Brain microvascular endothelial cell (primary cell): ENCODE measurements around the gene MAMSTR.
"Not testable (repeated sequence)": the region's sequence is repeated elsewhere in the genome, so short reads cannot be mapped to it uniquely, and the experiment has no call there.

Source experiments
- DNase-seq: peaks from one replicate; pipeline ENCODE4 v3.0.0-alpha.2; 2020
- H3K27ac ChIP-seq: fragments of 250-450 bp; sonication (Bioruptor Pico); 2 replicates; pipeline ENCODE4 v1.5.1; 2020; ENCODE audit warnings: mild to moderate bottlenecking, moderate library complexity
- H3K27me3 ChIP-seq: fragments of 250-450 bp; sonication (Bioruptor Pico); replicated peaks from 2 replicates; pipeline ENCODE4 v1.5.1; 2020; ENCODE audit warnings: mild to moderate bottlenecking
- H3K36me3 ChIP-seq: fragments of 250-450 bp; sonication (Bioruptor Pico); replicated peaks from 2 replicates; pipeline ENCODE4 v1.5.1; 2020; ENCODE audit warnings: mild to moderate bottlenecking
- H3K4me3 ChIP-seq: 2 replicates; pipeline ENCODE4 v1.5.1; 2011; ENCODE audit warnings: low read depth, mild to moderate bottlenecking, control low read depth, low read length, moderate library complexity
- in situ Hi-C: cut with HindIII; loops from 2 replicates; pipeline ENCODE4 v1.10.0; 2017; ENCODE audit warnings: low sequenced_read_pairs, low pct_ligation_motif_present
- TF ChIP-seq, protein P1 (sequence below): IDR thresholded peaks from 2 replicates; pipeline ENCODE4 v1.5.1; 2011; ENCODE audit warnings: low read depth, mild to moderate bottlenecking, moderate library complexity, low read length, control low read depth, inconsistent platforms; ENCODE audit errors: missing control alignments

The MAMSTR gene, protein sequence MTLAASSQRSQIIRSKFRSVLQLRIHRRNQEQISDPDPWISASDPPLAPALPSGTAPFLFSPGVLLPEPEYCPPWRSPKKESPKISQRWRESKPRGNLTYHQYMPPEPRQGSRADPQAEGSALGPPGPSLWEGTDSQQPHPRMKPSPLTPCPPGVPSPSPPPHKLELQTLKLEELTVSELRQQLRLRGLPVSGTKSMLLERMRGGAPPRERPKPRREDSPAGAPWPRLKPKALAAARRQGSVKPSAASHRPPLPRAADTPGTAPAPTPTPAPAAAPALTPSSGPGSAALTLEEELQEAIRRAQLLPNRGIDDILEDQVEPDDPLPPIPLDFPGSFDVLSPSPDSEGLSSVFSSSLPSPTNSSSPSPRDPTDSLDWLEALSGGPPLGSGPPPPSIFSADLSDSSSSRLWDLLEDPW

DNA sequence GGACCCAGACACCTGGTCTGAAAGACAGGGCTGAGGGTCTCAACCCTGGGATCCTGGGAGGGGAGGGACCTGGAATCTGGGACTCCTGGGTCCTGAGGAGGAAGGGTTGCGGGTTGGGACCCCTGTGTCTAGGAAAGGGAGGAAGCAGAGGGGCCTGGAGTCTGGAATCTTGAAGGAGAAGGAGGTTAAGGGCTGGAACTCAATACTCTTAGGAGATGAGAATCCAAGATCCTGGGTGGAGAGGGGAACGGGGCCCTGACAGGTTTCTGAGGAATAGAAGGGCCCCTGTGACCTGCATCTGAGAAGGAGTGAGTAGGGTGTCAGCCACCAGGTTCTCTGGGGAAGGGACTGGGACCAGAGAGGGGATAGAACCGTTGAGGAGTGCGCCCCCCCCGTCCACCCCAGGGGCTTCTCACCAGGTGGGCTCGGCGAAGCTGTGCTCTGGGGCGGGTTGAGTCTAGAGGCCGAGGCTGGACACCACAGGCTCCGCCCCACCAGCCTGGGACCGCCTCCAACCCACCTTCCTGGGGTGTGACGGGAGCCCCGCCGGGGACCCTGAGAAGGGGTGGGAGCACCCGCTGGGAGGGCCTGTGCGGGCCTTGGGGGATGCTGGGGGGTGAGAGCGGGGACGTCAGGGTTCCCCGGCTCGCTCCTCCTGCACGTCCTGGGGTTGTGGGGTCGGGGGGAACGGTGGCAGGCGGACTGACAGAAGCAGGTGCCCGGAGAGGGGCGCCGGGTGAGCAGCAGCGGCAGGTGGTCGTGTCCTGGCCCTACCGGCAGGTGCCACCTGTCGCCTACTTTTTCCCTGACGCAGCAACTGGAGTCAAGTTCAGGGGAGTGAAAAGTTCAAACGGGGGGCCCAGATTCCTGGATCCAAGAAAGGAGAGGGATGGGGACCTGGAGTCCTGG is at the start of gene MAMSTR:
TSS of gene MAMSTR (minus strand) at position 463 of the 909 bp plus-strand sequence. CDS start 694 bp downstream, outside the sequence.
- Histone ChIP-seq H3K27me3 (no peaks in the 10 kb centered on the region), H3K36me3 (no peaks in the 10 kb centered on the region), H3K4me3 (peak within 1 kb of the TSS; percentile 71), H3K27ac (no peak within 1 kb of the TSS)
- TF ChIP-seq, protein P1, sequence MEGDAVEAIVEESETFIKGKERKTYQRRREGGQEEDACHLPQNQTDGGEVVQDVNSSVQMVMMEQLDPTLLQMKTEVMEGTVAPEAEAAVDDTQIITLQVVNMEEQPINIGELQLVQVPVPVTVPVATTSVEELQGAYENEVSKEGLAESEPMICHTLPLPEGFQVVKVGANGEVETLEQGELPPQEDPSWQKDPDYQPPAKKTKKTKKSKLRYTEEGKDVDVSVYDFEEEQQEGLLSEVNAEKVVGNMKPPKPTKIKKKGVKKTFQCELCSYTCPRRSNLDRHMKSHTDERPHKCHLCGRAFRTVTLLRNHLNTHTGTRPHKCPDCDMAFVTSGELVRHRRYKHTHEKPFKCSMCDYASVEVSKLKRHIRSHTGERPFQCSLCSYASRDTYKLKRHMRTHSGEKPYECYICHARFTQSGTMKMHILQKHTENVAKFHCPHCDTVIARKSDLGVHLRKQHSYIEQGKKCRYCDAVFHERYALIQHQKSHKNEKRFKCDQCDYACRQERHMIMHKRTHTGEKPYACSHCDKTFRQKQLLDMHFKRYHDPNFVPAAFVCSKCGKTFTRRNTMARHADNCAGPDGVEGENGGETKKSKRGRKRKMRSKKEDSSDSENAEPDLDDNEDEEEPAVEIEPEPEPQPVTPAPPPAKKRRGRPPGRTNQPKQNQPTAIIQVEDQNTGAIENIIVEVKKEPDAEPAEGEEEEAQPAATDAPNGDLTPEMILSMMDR, result no peak
- in situ Hi-C loops, result no loop called here
- no peak for DNase-seq

DNA sequence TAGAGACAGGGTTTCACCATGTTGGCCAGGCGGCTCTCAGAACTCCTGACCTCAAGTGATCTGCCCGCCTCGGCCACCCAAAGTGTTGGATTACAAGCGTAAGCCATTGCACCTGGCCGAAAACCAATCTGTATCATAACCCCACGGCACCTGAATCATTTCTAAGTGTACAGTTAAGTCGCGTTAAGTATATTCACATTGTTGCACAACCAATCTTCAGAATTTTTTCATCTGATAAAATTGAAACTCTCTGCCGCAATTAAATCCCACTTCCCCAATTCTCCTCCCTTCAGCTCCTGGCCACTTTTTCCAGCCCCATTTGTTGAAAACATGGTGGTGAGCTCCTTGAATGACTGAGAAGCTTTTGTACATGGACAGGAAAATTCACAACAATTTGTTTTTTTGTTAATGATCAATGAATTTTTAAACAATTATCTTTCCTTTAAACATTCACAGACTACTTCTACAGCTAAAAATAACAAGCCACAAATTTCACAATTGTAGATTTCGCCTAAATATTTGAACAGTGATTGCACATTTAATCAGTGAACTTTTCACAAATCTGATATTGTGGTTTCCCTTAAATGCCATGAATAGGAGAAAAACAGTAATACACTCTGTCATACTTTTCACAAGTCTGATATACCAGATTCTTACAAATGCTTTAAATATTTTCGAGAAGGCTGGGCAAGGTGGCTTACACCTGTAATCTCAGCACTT is 49.6 kb upstream of the MAMSTR start:
- TF ChIP-seq, protein P1, result no peak
- no peaks in the 10 kb centered on the region for H3K36me3 ChIP-seq
- H3K27ac ChIP-seq, result no peak overlapping the region
- no peak overlapping the region for H3K4me3 ChIP-seq
- no peaks in the 10 kb centered on the region for H3K27me3 ChIP-seq
- in situ Hi-C loops, result no loop called here
- DNase-seq, result no peak

DNA sequence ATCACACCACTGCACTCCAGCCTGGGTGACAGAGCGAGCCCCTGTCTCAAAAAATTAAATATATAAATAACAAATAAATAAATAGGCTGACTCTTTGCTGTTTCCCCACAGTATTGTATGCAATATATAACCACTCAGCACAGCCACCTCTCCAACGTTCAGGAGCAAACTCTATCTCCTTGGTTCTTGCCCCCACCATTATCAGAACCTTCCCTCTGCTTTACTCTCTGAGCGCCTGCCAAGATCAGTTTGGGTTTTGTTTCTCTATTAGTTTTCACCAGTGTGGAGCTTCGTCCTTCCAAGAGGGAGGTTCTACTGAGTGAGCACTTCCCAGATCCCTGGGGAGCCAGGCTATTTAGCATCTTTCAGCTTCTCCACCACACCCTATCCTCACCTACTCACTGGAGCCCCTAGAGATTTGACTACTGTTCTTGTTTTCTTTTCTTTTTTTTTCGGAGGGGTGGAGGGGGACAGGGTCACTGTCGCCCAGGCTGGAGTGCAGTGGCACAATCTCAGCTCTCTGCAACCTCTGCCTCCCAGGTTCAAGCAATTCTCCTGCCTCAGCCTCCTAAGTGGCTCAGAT is 48.7 kb upstream of the MAMSTR start:
- H3K36me3 ChIP-seq, DNase-seq, H3K27me3 ChIP-seq, H3K4me3 ChIP-seq, in situ Hi-C loops, H3K27ac ChIP-seq: not testable (repeated sequence)

DNA sequence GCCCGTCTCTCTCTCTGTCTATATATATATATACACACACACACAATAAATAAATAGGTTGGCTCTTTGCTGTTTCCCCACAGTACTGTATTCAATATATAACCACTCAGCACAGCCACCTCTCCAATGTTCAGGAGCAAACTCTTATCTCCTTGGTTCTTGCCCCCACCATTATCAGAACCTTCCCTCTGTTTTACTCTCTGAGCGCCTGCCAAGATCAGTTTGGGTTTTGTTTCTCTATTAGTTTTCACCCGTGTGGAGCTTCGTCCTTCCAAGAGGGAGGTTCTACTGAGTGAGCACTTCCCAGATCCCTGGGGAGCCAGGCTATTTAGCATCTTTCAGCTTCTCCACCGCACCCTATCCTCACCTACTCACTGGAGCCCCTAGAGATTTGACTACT is 46.3 kb upstream of the MAMSTR start:
- H3K27ac ChIP-seq, H3K36me3 ChIP-seq, DNase-seq, H3K27me3 ChIP-seq, H3K4me3 ChIP-seq, in situ Hi-C loops: not testable (repeated sequence)

DNA sequence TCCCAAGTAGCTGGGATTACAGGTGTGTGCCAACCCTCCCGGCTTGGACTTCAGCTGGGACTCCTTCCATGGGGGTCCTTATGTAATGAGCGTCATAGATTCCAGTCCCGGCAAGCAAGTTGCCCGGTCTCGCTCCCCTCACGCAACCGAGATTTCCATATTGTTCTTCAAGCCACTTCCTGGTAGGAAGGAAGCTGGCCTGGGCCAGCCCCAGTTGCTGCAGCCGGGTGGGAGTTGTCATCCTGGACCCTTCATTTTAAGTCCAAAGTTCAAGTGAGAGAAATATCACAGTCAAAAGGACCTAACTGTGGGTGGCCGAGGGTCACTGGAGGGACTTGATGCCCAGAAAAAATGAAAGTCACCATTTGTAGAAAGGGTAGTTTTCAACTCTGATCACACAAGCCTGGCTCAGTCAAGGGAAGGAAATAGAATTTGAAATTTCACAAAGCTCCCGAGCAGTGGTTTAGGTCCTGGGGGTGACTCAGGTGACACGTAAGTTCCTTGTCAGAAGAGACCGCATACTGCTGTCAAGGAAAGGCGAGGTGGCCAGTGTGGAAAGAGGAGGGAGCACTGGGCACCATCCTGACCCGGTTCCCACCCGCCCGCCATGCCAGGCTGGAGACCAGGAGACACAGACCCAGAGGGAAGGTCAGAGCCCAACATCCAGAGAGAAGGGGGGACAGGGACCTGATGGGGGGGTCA is 41.1 kb upstream of the MAMSTR start:
- Histone ChIP-seq H3K27ac (no peak overlapping the region), H3K36me3 (no peaks in the 10 kb centered on the region), H3K4me3 (no peak overlapping the region), H3K27me3 (peaks cover 4% of the 10 kb centered on the region)
- TF ChIP-seq, protein P1, result no peak
- in situ Hi-C loops, result no loop called here
- DNase-seq, result no peak

DNA sequence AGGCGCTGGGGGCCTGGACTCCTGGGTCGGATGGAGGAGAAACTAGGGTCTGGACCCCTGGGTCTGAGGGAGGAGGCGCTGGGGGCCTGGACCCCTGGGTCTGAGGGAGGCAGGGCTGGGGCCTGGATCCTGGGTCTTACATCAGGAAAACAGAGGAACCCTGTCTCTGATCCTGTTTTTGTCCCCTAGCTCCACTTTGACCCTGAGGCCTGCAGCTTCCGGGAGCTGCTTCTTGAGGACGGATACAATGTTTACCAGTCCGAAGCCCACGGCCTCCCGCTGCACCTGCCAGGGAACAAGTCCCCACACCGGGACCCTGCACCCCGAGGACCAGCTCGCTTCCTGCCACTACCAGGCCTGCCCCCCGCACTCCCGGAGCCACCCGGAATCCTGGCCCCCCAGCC is 38.2 kb upstream of the MAMSTR start:
- Histone ChIP-seq H3K36me3 (no peaks in the 10 kb centered on the region), H3K27me3 (peaks cover 4% of the 10 kb centered on the region), H3K4me3 (no peak overlapping the region), H3K27ac (no peak overlapping the region)
- in situ Hi-C loops, result no loop called here
- DNase-seq, result no peak
- TF ChIP-seq, protein P1, result no peak
